ENCODE results near the gene WRNIP1. TPM values are rescaled to one million over a fixed set of nuclear protein-coding genes. Genes with fewer than 3 reads are reported as not detected.

The WRNIP1 gene
- polyA plus RNA-seq, 1 experiment: 26.5 TPM

- Histone ChIP-seq H3K27me3 (ENCODE audit: control insufficient read depth, insufficient read depth, low read length) (no peaks in the 10 kb centered on the region), H3K36me3 (ENCODE audit: control insufficient read depth, insufficient read depth, low read length) (peaks cover 1% of the 10 kb centered on the region; the same call in 1 of the 2 replicates), H3K4me3 (ENCODE audit: low read depth, low read length) (peak overlapping the region; percentile 90)
- DNase-seq (ENCODE audit: low read depth): no peak
- no peak for TF ChIP-seq CTCF (IDR thresholded peaks at IDR 0.05; ENCODE audit: insufficient read depth, low read depth, low read length)
- CTCF ChIA-PET: interaction anchor here (0.8 to 9.5 kb wide), 11 partner anchors 9 to 1169 kb away, joined by 3 to 81 read pairs (median 6); partner anchors contain the start of genes MYLK4 and SERPINB1
- POLR2A ChIA-PET: interaction anchor here (0.6 kb wide), 2 partner anchors 95 to 404 kb away, joined by 3 to 7 read pairs; no protein-coding TSS in a partner anchor
These were observed 938 bp downstream of the WRNIP1 start for GRCh38 chr6:2765896-2766766.

- H3K27me3 ChIP-seq (ENCODE audit: control insufficient read depth, insufficient read depth, low read length): no peaks in the 10 kb centered on the region
- H3K4me3 ChIP-seq (ENCODE audit: low read depth, low read length): peak overlapping the region; percentile 90
- no peak for TF ChIP-seq CTCF (IDR thresholded peaks at IDR 0.05; ENCODE audit: insufficient read depth, low read depth, low read length)
- DNase-seq (ENCODE audit: low read depth): no peak
- POLR2A ChIA-PET: no interaction called here
- H3K36me3 ChIP-seq (ENCODE audit: control insufficient read depth, insufficient read depth, low read length): peaks cover 1% of the 10 kb centered on the region; the same call in 1 of the 2 replicates
- CTCF ChIA-PET: interaction anchor here (0.8 to 9.5 kb wide), 9 partner anchors 10 to 223 kb away, joined by 3 to 81 read pairs (median 6); partner anchors contain the start of genes MYLK4 and SERPINB1
These were observed 1.8 kb downstream of the WRNIP1 start for GRCh38 chr6:2766767-2767656.

GRCh38 chr6:2767657-2768524 is 2.7 kb downstream of the WRNIP1 start:
- Histone ChIP-seq H3K27me3 (ENCODE audit: control insufficient read depth, insufficient read depth, low read length) (no peaks in the 10 kb centered on the region), H3K4me3 (ENCODE audit: low read depth, low read length) (peak overlapping the region; percentile 90), H3K36me3 (ENCODE audit: control insufficient read depth, insufficient read depth, low read length) (peaks cover 1% of the 10 kb centered on the region; the same call in 1 of the 2 replicates)
- CTCF ChIA-PET: interaction anchor here (0.6 to 3.2 kb wide), 9 partner anchors 9 to 163 kb away, joined by 3 to 11 read pairs (median 3); no protein-coding TSS in a partner anchor
- POLR2A ChIA-PET: interaction anchor here (1.2 kb wide), 1 partner anchor 389 kb away, joined by 9 read pairs; the partner anchor contains the start of gene TUBB2A
- no peak for DNase-seq (ENCODE audit: low read depth)
- no peak for TF ChIP-seq CTCF (IDR thresholded peaks at IDR 0.05; ENCODE audit: insufficient read depth, low read depth, low read length)

- no peak for DNase-seq (ENCODE audit: low read depth)
These were observed 3.5 kb downstream of the WRNIP1 start for GRCh38 chr6:2768696-2769095.

More at GRCh38 chr6:2768696-2769095, 3.5 kb downstream of the WRNIP1 start:
- ChIA-PET CTCF (interaction anchor here (0.6 to 3.2 kb wide), 8 partner anchors 14 to 162 kb away, joined by 3 to 11 read pairs (median 3); partner anchors contain the start of gene MYLK4), POLR2A (interaction anchor here (0.6 to 1.2 kb wide), 3 partner anchors 15 to 1444 kb away, joined by 3 to 9 read pairs (median 3); partner anchors contain the start of gene TUBB2A)
- Histone ChIP-seq H3K4me3 (ENCODE audit: low read depth, low read length) (no peak overlapping the region), H3K27me3 (ENCODE audit: control insufficient read depth, insufficient read depth, low read length) (no peaks in the 10 kb centered on the region), H3K36me3 (ENCODE audit: control insufficient read depth, insufficient read depth, low read length) (peaks cover 1% of the 10 kb centered on the region; the same call in 1 of the 2 replicates)
- TF ChIP-seq CTCF (IDR thresholded peaks at IDR 0.05; ENCODE audit: insufficient read depth, low read depth, low read length): no peak
